Measurements from ENCODE around the gene TNMD.

The TNMD gene

DNA sequence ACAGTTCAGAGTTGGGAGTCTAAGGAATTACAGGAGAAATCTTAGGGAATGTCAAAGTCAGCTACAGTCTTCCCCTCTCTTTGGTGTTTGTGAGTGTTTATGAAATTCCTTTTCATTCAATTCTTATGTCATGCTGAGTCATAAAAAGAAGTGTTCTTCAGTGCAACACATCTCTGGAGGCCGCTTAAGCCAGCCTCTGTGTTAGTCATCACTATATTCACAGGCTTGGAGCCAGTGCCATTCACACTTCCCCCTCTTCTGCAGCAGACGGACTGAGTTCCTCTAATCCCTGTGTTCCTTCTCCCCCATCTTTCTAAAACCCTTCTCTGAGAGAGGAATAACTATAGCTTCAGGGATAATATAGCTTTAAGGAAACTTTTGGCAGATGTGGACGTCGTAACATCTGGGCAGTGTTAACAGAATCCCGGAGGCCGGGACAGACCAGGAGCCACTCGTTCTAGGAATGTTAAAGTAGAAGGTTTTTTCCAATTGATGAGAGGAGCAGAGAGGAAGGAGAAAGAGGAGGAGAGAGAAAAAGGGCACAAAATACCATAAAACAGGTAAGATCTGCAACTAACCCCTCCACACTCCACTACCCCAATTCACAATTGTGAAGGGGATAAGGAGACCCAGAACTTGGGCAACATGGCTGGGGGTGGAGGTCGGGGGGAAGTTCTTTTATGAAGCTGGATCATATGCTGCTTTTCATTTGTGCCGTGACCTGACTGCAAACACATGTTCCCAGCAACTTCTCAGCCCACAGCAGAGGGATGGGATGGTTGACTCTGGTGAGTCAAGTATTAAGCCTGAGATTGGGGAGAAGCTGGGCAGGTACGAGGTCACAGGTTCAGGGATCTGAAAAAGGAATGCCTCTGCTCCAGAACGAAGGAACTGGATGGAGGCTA is 59.5 kb downstream of the TNMD start, which contains the start of gene SRPX2:
Gene SRPX2, plus strand, starts transcription at position 244 of the 905 bp plus-strand sequence. CDS start 2,124 bp downstream, outside the sequence.
- no peak for DNase-seq (ENCODE audit: low read depth)

DNA sequence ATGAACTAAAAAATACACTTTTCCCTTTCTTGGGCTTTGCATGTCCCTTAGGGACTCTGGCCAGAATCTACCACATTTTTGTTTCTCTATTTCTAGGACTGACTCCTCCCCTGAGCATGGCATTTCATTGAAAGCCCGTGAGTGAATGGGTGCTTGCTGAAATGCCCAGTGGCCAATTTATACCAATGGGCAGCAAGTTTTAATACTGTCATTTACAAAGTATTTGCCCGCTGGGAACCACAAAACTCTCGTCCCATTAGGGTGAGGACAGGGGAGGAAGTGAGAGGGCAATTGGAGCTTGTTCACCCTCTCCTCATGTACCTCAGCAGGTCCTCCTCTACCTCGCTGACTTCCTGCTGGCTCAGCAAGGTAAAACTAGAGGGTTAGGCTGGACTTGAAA is 60.4 kb downstream of the TNMD start:
- DNase-seq (ENCODE audit: low read depth): no peak

DNA sequence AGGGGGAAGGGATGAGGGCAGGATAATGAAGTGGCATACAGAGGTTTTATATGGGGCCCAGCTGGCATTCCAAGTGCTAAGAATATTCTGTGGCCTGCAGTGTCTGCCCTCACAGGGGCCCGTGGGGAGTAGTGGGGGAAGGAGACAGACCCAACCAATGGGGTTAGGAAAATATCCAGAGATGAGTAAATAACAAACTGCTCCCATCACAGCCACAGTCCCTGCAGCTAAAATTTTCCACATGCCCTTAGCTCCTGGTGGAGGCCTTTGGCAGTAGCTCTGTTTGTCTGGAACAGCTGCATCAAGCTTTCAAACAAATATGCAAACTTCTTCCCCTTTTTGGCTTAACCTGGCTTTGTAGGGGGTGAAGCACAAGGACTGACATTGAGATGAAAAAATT is 62.4 kb downstream of the TNMD start:
- no peak for DNase-seq (ENCODE audit: low read depth)

DNA sequence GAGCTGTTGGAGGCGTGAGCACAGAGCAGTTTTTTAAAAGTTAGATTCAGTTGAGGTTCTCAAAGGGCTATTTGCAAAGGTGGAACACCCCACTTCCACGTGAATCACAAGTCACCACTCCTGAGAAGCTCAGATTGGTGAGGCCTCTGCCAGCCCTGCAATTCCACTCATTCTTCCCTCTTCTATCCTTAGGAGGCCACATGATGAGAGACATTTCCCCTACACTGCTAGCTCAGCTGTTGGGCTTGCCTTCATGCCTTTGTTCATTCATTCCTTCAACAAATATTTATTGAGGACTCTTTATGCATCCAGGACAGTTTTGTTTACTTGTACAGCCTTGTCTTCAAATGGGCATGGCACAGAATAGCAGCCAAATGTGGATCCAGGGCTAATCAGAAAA is 63.0 kb downstream of the TNMD start:
- no peak for DNase-seq (ENCODE audit: low read depth)

DNA sequence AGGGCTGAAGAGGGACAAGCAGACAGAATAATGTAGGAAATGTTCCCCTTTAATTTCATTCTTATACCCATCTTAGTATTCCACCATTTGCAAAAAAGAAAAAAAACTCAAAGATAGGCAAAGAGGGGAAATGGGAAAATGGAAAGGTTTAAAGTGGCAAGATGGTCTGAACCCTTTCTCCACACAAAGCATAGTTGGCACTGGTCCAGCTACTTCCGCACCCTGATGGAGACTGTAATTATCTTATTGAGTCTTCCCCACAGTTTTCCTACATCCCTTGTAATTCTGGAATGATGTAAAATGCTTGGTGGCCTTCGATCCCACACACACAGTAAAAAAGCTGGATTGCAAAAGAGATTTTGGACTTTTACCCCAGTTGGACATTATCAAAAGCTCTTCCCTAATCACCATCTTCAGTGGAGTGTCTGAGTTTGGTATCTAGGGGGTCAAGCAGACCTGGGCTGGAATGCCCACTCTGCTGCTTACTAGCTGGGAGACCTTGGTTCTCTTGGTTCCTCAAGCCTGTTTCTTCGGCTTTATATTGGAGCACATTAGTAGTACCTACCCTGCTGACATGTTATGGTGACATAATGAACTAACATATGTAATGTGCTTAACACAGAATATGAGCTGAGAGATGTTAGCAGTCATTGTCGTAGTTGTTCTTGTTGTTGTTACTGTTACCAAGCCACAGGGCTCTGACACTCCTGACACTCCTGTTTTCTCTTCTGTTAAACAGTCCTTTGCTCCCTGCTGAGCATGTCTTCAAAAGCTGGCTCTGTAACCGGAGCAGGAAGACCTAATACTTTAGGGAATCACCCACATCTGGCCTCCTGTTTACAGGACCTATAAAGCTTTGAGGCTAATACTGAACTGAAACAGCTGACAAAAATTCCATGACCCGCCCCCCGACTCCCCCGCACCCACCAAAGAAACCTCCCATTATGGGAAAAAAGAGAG is 64.0 kb downstream of the TNMD start:
- no peak for DNase-seq (ENCODE audit: low read depth)
